ENCODE results near the gene SLC12A6. TPM values are rescaled to one million over a fixed set of nuclear protein-coding genes. Genes with fewer than 3 reads are reported as not detected.

Gene SLC12A6
- total RNA-seq, 2 donors from 2014 or later: 58.3 to 82.9 TPM

- Histone ChIP-seq H3K36me3 (peaks cover 16% of the 10 kb centered on the region), H3K27ac (peak overlapping the region; percentile 14 to 19), H3K9me3 (no peaks in the 10 kb centered on the region), H3K4me1 (ENCODE audit: control insufficient read depth in 1 of 2, low read depth in 2 of 2) (peaks cover 11 to 20% of the 10 kb centered on the region in 2 donors), H3K27me3 (replicated peaks; ENCODE audit: insufficient read depth) (no peaks in the 10 kb centered on the region), H3K4me3 (peak overlapping the region; percentile 97)
- TF ChIP-seq CTCF (IDR thresholded peaks at IDR 0.05): no peak
- no peak for ATAC-seq (ENCODE audit: insufficient number of reproducible peaks, low FRiP score, low read depth)
- no peak for DNase-seq (ENCODE audit: low spot score)
These were observed 28.3 kb upstream of the SLC12A6 start for GRCh38 chr15:34365836-34366235.

GRCh38 chr15:34365091-34365825, 27.7 kb upstream of the SLC12A6 start:
- H3K36me3 ChIP-seq: peaks cover 16% of the 10 kb centered on the region
- no peak for TF ChIP-seq CTCF (IDR thresholded peaks at IDR 0.05)
- no peaks in the 10 kb centered on the region for H3K27me3 ChIP-seq (replicated peaks; ENCODE audit: insufficient read depth)
- no peak for ATAC-seq (ENCODE audit: insufficient number of reproducible peaks, low FRiP score, low read depth)
- H3K27ac ChIP-seq: no peak overlapping the region
- H3K9me3 ChIP-seq: no peaks in the 10 kb centered on the region
- H3K4me3 ChIP-seq: no peak overlapping the region
- DNase-seq (ENCODE audit: low spot score): no peak
- H3K4me1 ChIP-seq (ENCODE audit: control insufficient read depth in 1 of 2, low read depth in 2 of 2): peaks cover 11 to 20% of the 10 kb centered on the region in 2 donors

GRCh38 chr15:34364041-34364440, 26.5 kb upstream of the SLC12A6 start:
- no peak overlapping the region for H3K27ac ChIP-seq
- ATAC-seq (ENCODE audit: insufficient number of reproducible peaks, low FRiP score, low read depth) (no peak), DNase-seq (ENCODE audit: low spot score) (no peak)
- no peak overlapping the region for H3K4me3 ChIP-seq
- peaks cover 20% of the 10 kb centered on the region for H3K36me3 ChIP-seq
- no peaks in the 10 kb centered on the region for H3K27me3 ChIP-seq (replicated peaks; ENCODE audit: insufficient read depth)
- TF ChIP-seq CTCF (IDR thresholded peaks at IDR 0.05): no peak
- peaks cover 11 to 20% of the 10 kb centered on the region in 2 donors for H3K4me1 ChIP-seq (ENCODE audit: control insufficient read depth in 1 of 2, low read depth in 2 of 2)
- no peaks in the 10 kb centered on the region for H3K9me3 ChIP-seq

- H3K27me3 ChIP-seq (replicated peaks; ENCODE audit: insufficient read depth): no peaks in the 10 kb centered on the region
- no peak overlapping the region for H3K4me3 ChIP-seq
- no peaks in the 10 kb centered on the region for H3K9me3 ChIP-seq
- DNase-seq (ENCODE audit: low spot score): no peak
- no peak overlapping the region for H3K27ac ChIP-seq
- H3K36me3 ChIP-seq: peaks cover 20% of the 10 kb centered on the region
- H3K4me1 ChIP-seq (ENCODE audit: control insufficient read depth in 1 of 2, low read depth in 2 of 2): peaks cover 7 to 13% of the 10 kb centered on the region in 2 donors
- no peak for ATAC-seq (ENCODE audit: insufficient number of reproducible peaks, low FRiP score, low read depth)
- TF ChIP-seq CTCF (IDR thresholded peaks at IDR 0.05): no peak
These were observed 24.6 kb upstream of the SLC12A6 start for GRCh38 chr15:34362047-34362773.

GRCh38 chr15:34361278-34361677, 23.7 kb upstream of the SLC12A6 start:
- H3K36me3 ChIP-seq: peaks cover 20% of the 10 kb centered on the region
- no peak overlapping the region for H3K27ac ChIP-seq
- no peak for ATAC-seq (ENCODE audit: insufficient number of reproducible peaks, low FRiP score, low read depth)
- peaks cover 7 to 12% of the 10 kb centered on the region in 2 donors for H3K4me1 ChIP-seq (ENCODE audit: control insufficient read depth in 1 of 2, low read depth in 2 of 2)
- no peaks in the 10 kb centered on the region for H3K9me3 ChIP-seq
- no peak for TF ChIP-seq CTCF (IDR thresholded peaks at IDR 0.05)
- no peak overlapping the region for H3K4me3 ChIP-seq
- no peaks in the 10 kb centered on the region for H3K27me3 ChIP-seq (replicated peaks; ENCODE audit: insufficient read depth)
- no peak for DNase-seq (ENCODE audit: low spot score)

All from thoracic aorta (tissue), 2 donors.